Fibroblast of mammary gland (primary cell): ENCODE data around the gene RIT2.
"Not testable (repeated sequence)": the region's sequence is repeated elsewhere in the genome, so short reads cannot be mapped to it uniquely, and the experiment has no call there.

Experiments used
- DNase-seq: peaks from one replicate; pipeline ENCODE4 v3.0.0-alpha.2; 2010; ENCODE audit warnings: low read depth
- H3K4me3 ChIP-seq: 2 replicates; pipeline ENCODE4 v1.5.1; 2011; ENCODE audit warnings: low read depth, mild to moderate bottlenecking, low read length, moderate library complexity; ENCODE audit not compliant: control insufficient read depth
- CTCF ChIP-seq: conservative IDR thresholded peaks from 2 replicates; pipeline ENCODE4 v1.5.1; 2011; ENCODE audit warnings: low read depth, low read length, inconsistent platforms; ENCODE audit not compliant: control insufficient read depth, insufficient read depth

The RIT2 gene

GRCh38 chr18:42798606-42799170 is 316.8 kb downstream of the RIT2 start:
- no peak for TF ChIP-seq CTCF
- no peak for DNase-seq
- H3K4me3 ChIP-seq, result no peak overlapping the region

GRCh38 chr18:42795213-42795789 is 320.2 kb downstream of the RIT2 start:
- not testable (repeated sequence) for H3K4me3 ChIP-seq

GRCh38 chr18:42792731-42793130 is 322.8 kb downstream of the RIT2 start:
- no peak for DNase-seq
- TF ChIP-seq CTCF, result no peak
- H3K4me3 ChIP-seq, result no peak overlapping the region

More at GRCh38 chr18:42795213-42795789, 320.2 kb downstream of the RIT2 start:
- DNase-seq, result not testable (repeated sequence)

GRCh38 chr18:42784632-42785031 is 330.9 kb downstream of the RIT2 start:
- DNase-seq, result no peak
- H3K4me3 ChIP-seq, result no peak overlapping the region
- no peak for TF ChIP-seq CTCF

GRCh38 chr18:42782929-42783328 is 332.6 kb downstream of the RIT2 start:
- no peak overlapping the region for H3K4me3 ChIP-seq
- no peak for TF ChIP-seq CTCF
- DNase-seq, result no peak

- TF ChIP-seq CTCF, result no peak
- no peak for DNase-seq
- no peak overlapping the region for H3K4me3 ChIP-seq
Measured at GRCh38 chr18:42781298-42781815, 334.1 kb downstream of the RIT2 start.

- no peak overlapping the region for H3K4me3 ChIP-seq
- no peak for DNase-seq
- TF ChIP-seq CTCF, result no peak
Measured at GRCh38 chr18:42780171-42780570, 335.3 kb downstream of the RIT2 start.
